Measurements from ENCODE around the gene SAMM50.

Gene SAMM50

GRCh38 chr22:43919106-43919973, 35.9 kb upstream of the SAMM50 start:
- no peak overlapping the region for H3K4me3 ChIP-seq (ENCODE audit: control insufficient read depth, low read depth, low read length)
- no peak for TF ChIP-seq CTCF (conservative IDR thresholded peaks at IDR 0.05; ENCODE audit: control insufficient read depth, insufficient read depth, low read depth, low read length)
- peak; percentile 65 for DNase-seq (ENCODE audit: low read depth)

GRCh38 chr22:43921370-43921769, 33.9 kb upstream of the SAMM50 start:
- no peak for TF ChIP-seq CTCF (conservative IDR thresholded peaks at IDR 0.05; ENCODE audit: control insufficient read depth, insufficient read depth, low read depth, low read length)
- peak; percentile 56 for DNase-seq (ENCODE audit: low read depth)
- no peak overlapping the region for H3K4me3 ChIP-seq (ENCODE audit: control insufficient read depth, low read depth, low read length)

GRCh38 chr22:43922123-43922522, 33.1 kb upstream of the SAMM50 start:
- TF ChIP-seq CTCF (conservative IDR thresholded peaks at IDR 0.05; ENCODE audit: control insufficient read depth, insufficient read depth, low read depth, low read length): no peak
- DNase-seq (ENCODE audit: low read depth): no peak
- no peak overlapping the region for H3K4me3 ChIP-seq (ENCODE audit: control insufficient read depth, low read depth, low read length)

- peak overlapping the region; percentile 44 for H3K4me3 ChIP-seq (ENCODE audit: control insufficient read depth, low read depth, low read length)
- DNase-seq (ENCODE audit: low read depth): no peak
- TF ChIP-seq CTCF (conservative IDR thresholded peaks at IDR 0.05; ENCODE audit: control insufficient read depth, insufficient read depth, low read depth, low read length): no peak
Measured at GRCh38 chr22:43923191-43923590, 32.1 kb upstream of the SAMM50 start.

GRCh38 chr22:43923631-43924464, 31.4 kb upstream of the SAMM50 start, which contains the start of gene PNPLA3:
PNPLA3 (plus strand) TSS chr22:43923805; CDS start chr22:43923912, 107 bp downstream.
- H3K4me3 ChIP-seq (ENCODE audit: control insufficient read depth, low read depth, low read length): peak within 1 kb of the TSS; percentile 63
- DNase-seq (ENCODE audit: low read depth): peak; percentile 75
- no peak for TF ChIP-seq CTCF (conservative IDR thresholded peaks at IDR 0.05; ENCODE audit: control insufficient read depth, insufficient read depth, low read depth, low read length)

GRCh38 chr22:43924877-43925276, 30.4 kb upstream of the SAMM50 start:
- no peak for TF ChIP-seq CTCF (conservative IDR thresholded peaks at IDR 0.05; ENCODE audit: control insufficient read depth, insufficient read depth, low read depth, low read length)
- no peak for DNase-seq (ENCODE audit: low read depth)
- peak overlapping the region; percentile 63 for H3K4me3 ChIP-seq (ENCODE audit: control insufficient read depth, low read depth, low read length)
